ENCODE measurements around the gene PIGZ.

The PIGZ gene

DNA sequence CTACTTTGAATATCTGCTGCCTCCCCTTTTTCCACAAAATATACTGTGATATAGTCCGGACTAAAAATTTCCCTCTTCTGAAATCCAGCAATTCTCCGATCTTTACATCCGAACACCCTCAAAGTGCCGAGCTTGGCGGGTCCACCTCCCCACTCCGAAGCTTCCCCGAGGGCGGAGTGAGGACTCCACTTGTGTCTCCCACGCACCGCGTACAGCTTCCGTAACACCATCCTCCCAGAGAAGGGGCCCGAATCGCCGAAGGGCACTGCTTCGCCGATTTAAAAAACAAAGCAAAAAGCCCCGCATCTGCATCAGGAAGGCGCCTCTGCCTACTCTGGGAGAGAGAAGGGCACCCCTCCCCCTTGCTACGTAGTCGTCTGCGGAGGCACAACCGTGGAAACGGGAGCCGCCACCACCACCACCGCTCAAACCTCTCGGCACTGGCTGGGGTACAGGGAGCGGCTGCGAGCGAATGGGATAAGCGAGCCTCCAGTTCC lies 26.9 kb downstream of the PIGZ start:
- H3K4me3 ChIP-seq (replicated peaks; ENCODE audit: low read depth, low read length) = peak overlapping the region; percentile 97
- TF ChIP-seq, protein P1, sequence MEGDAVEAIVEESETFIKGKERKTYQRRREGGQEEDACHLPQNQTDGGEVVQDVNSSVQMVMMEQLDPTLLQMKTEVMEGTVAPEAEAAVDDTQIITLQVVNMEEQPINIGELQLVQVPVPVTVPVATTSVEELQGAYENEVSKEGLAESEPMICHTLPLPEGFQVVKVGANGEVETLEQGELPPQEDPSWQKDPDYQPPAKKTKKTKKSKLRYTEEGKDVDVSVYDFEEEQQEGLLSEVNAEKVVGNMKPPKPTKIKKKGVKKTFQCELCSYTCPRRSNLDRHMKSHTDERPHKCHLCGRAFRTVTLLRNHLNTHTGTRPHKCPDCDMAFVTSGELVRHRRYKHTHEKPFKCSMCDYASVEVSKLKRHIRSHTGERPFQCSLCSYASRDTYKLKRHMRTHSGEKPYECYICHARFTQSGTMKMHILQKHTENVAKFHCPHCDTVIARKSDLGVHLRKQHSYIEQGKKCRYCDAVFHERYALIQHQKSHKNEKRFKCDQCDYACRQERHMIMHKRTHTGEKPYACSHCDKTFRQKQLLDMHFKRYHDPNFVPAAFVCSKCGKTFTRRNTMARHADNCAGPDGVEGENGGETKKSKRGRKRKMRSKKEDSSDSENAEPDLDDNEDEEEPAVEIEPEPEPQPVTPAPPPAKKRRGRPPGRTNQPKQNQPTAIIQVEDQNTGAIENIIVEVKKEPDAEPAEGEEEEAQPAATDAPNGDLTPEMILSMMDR (IDR thresholded peaks at IDR 0.05; ENCODE audit: low read length, missing control alignments) = no peak
- peak; percentile 62 for DNase-seq (ENCODE audit: low read depth)

DNA sequence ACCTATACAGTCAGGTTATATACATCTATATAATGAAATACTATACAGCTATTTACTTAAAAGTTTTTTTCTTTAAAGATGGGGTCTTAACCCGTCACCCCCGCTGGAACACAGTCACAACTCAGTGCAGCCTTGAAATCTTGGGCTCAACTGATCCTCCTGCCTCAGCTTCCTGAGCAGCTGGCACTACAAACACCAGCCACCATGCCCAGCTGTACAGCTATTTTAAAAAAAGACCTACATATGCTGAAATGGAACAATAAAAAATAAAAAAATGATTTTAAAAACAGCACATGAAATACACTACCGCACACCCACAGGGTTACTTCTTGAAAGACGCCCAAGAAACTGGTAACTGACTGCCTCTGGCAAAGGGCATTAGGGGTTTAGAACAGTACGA lies 30.1 kb downstream of the PIGZ start:
- TF ChIP-seq, protein P1 (IDR thresholded peaks at IDR 0.05; ENCODE audit: low read length, missing control alignments) = no peak
- no peak for DNase-seq (ENCODE audit: low read depth)
- no peak overlapping the region for H3K4me3 ChIP-seq (replicated peaks; ENCODE audit: low read depth, low read length)

DNA sequence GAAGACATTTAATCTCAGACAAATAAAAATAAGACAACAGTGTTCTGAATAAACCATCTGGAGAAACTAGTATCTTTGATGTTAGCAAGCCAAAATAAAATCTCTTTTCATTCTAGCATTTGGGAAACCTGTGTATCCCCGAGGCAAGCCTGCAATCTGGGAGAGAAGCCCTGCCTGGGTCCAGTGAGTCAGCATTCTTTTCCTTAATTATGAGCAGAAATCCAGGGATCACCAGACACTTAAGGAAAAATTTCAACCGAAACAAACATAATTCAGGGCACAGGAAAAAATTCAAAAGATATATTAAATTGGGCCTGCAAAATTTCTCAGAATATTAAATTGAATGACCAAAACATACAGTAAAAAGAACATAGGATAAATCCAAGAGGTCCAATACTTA lies 30.5 kb downstream of the PIGZ start:
- TF ChIP-seq, protein P1 (IDR thresholded peaks at IDR 0.05; ENCODE audit: low read length, missing control alignments) = no peak
- no peak for DNase-seq (ENCODE audit: low read depth)
- H3K4me3 ChIP-seq (replicated peaks; ENCODE audit: low read depth, low read length) = no peak overlapping the region

DNA sequence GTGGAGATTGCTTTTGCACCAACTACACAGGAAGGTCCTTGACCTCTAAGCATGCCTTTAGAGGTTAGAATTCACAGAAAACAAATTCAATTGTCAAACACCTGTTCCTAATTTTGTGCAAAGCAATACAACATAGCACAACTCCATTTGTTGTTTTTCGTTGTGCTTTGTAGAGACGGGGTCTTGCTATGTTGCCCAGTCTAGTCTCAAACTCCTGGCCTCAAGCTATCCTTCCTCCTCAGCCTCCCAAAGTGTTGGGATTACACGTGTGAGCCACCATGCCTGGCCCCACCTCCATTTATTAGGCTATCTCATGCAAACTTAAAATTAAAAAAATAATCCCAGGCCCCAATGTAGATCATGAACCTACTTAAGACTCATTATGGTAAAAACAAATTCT lies 32.3 kb downstream of the PIGZ start:
- no peak overlapping the region for H3K4me3 ChIP-seq (replicated peaks; ENCODE audit: low read depth, low read length)
- TF ChIP-seq, protein P1 (IDR thresholded peaks at IDR 0.05; ENCODE audit: low read length, missing control alignments) = no peak
- no peak for DNase-seq (ENCODE audit: low read depth)

DNA sequence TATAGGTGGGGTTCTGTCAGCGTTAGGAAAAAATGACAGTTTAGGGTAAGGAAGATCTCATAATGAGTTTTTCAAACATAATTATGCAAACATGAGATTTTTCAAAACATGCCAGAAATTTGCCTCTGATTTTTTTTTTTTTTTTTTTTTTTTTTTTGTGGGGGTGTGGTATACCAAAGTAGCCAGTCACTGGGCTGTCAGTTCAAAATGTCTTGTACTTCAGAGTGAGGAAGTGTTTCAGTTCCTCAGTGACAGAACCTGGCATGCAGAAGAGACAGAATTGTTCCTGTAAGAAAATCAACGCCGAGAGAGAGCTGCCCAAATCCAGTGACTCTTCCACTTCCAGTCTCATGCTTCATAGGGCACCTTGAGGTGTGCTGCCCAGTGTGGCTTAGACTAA lies 36.0 kb downstream of the PIGZ start:
- no peak for DNase-seq (ENCODE audit: low read depth)
- TF ChIP-seq, protein P1 (IDR thresholded peaks at IDR 0.05; ENCODE audit: low read length, missing control alignments) = no peak

DNA sequence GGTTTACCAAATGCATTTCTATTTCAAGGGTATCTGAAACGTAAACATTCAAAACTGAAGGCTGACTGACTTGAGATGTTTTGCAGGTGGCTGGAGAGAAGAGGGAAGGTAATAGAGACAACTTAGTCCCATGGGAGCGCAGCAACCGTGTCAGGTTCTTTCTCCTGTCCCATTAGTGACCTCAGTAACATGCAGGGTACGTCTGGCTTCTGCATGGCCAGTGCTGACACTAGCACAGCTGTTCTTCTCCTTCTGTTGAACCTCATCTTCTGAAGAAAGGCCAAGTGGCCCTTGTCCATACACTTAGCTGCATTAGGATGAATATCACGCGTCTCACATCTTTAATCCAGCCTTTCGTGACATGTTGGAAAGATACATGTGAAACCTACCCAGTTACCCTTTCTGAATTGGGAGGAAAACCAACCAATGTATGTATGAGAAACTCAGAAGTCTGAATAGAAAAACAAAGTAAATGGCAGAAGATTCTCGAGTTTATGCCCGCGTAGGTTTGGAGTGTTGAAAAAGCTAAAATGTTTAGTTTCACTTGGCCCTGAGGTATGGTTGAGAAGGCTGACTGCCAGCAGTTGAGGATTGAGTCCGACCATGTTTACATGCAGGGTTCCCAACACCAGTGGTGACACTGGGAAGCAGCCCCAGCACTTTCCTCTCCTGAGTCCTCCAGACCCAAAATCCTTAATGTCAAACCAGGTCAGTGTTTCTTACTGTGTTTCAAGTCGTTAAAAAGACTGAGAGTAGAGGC lies 36.6 kb downstream of the PIGZ start:
- TF ChIP-seq, protein P1 (IDR thresholded peaks at IDR 0.05; ENCODE audit: low read length, missing control alignments) = no peak
- DNase-seq (ENCODE audit: low read depth) = no peak
- no peak overlapping the region for H3K4me3 ChIP-seq (replicated peaks; ENCODE audit: low read depth, low read length)

More for the DNA sequence above, 36.0 kb downstream of the PIGZ start:
- H3K4me3 ChIP-seq (replicated peaks; ENCODE audit: low read depth, low read length) = no peak overlapping the region

DNA sequence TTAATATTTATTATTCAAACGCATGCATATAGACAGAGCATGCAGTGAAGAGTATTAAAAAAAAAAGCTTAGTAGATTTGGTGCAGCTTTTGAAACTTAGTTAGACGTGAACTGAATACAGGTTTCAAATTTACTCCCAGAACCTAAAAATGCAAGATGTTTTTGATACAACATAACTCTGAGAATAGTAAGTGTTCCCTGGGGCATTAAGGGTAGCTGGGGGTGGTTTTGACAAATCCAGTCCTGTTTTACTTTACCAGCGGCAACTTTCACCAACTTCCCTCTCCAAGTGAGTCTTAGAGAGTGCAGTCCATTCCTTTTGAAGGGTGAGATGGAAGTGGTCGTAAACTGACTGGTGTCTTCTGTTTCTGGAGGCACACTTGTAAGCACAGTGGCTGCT lies 37.5 kb downstream of the PIGZ start:
- DNase-seq (ENCODE audit: low read depth) = no peak
- H3K4me3 ChIP-seq (replicated peaks; ENCODE audit: low read depth, low read length) = no peak overlapping the region
- TF ChIP-seq, protein P1 (IDR thresholded peaks at IDR 0.05; ENCODE audit: low read length, missing control alignments) = no peak
